K562 (cell line): ENCODE results near the gene ZDHHC24. TPM values are rescaled to one million over a fixed set of nuclear protein-coding genes. Genes with fewer than 3 reads are reported as not detected.
A peak's percentile ranks its signal among the peaks of the same experiment; 100 is the strongest.

Source experiments
- ADNP ChIP-seq: fragments of 200-800 bp; sonication (Bioruptor generic); IDR thresholded peaks from 2 replicates; pipeline ENCODE4 v1.6.1; 2016; ENCODE audit warnings: missing genetic modification characterization, missing compliant biosample characterization
- ETV5 ChIP-seq: sonication (generic); formaldehyde crosslinking; IDR thresholded peaks from 2 replicates; pipeline ENCODE4 v1.4.0; 2020; ENCODE audit warnings: low read depth, mild to moderate bottlenecking, missing genetic modification reagents
- FOXK2 ChIP-seq, 2 experiments: fragments of 450-650 bp; IDR thresholded peaks in 1 of 2; conservative IDR thresholded peaks in 1 of 2; 2 replicates each; pipeline ENCODE4 v1.6.1; 2016; ENCODE audit warnings: low read depth in 2 of 2, mild to moderate bottlenecking in 1 of 2
- GATAD2B ChIP-seq: fragments of 450-650 bp; IDR thresholded peaks from 2 replicates; pipeline ENCODE4 v1.6.1; 2017; ENCODE audit warnings: mild to moderate bottlenecking, borderline replicate concordance
- KDM4B ChIP-seq, 2 experiments: fragments of 450-650 bp in 1 of 2; sonication (generic) in 1 of 2; IDR thresholded peaks; 2 replicates each; pipeline ENCODE4 v1.6.1; 2016 to 2017; ENCODE audit warnings: borderline replicate concordance in 2 of 2, antibody characterized with exemption in 1 of 2, low read depth in 1 of 2, mild to moderate bottlenecking in 1 of 2
- LARP7 ChIP-seq: fragments of 450-650 bp; IDR thresholded peaks from 2 replicates; pipeline ENCODE4 v1.6.1; 2016
- MED1 ChIP-seq: sonication (generic); formaldehyde crosslinking; IDR thresholded peaks from 2 replicates; pipeline ENCODE4 v1.8.1; 2023; ENCODE audit warnings: missing genetic modification reagents, borderline replicate concordance
- NFIX ChIP-seq: fragments of 250-450 bp; sonication (Bioruptor Pico); IDR thresholded peaks from 2 replicates; pipeline ENCODE4 v1.4.0; 2020; ENCODE audit warnings: low read depth, mild to moderate bottlenecking, moderate library complexity
- NFRKB ChIP-seq: fragments of 450-650 bp; IDR thresholded peaks from 2 replicates; pipeline ENCODE4 v1.6.1; 2016; ENCODE audit warnings: low read depth
- PCBP1 ChIP-seq: fragments of 200-400 bp; formaldehyde crosslinking; IDR thresholded peaks from 2 replicates; pipeline ENCODE4 v1.6.1; 2018; ENCODE audit warnings: mild to moderate bottlenecking, low read depth, low read length; ENCODE audit not compliant: poor library complexity, severe bottlenecking
- PHB2 ChIP-seq: fragments of 450-650 bp; IDR thresholded peaks from 2 replicates; pipeline ENCODE4 v1.6.1; 2017; ENCODE audit warnings: low read depth
- RHOXF2B ChIP-seq: fragments of 250-450 bp; sonication (Bioruptor Pico); conservative IDR thresholded peaks from 2 replicates; pipeline ENCODE4 v1.5.1; 2021
- RUNX1 ChIP-seq: sonication (generic); IDR thresholded peaks from 2 replicates; pipeline ENCODE4 v1.6.1; 2016; ENCODE audit warnings: antibody characterized with exemption, low read depth
- SMARCA4 ChIP-seq: fragments of 450-650 bp; IDR thresholded peaks from 2 replicates; pipeline ENCODE4 v1.6.1; 2016
- SNRNP70 ChIP-seq: fragments of 200-400 bp; formaldehyde crosslinking; optimal IDR thresholded peaks from 2 replicates; pipeline ENCODE3; 2017; ENCODE audit warnings: low read depth, low read length
- SRSF7 ChIP-seq: fragments of 200-400 bp; formaldehyde crosslinking; optimal IDR thresholded peaks from 2 replicates; pipeline ENCODE3; 2017; ENCODE audit warnings: mild to moderate bottlenecking, low read depth, low read length
- TAF1 ChIP-seq: IDR thresholded peaks from 2 replicates; pipeline ENCODE4 v1.6.1; 2011; ENCODE audit warnings: mild to moderate bottlenecking, low read length, moderate library complexity; ENCODE audit not compliant: insufficient read depth, control insufficient read depth, severe bottlenecking; ENCODE audit errors: extremely low read depth
- U2AF2 ChIP-seq: fragments of 200-400 bp; formaldehyde crosslinking; optimal IDR thresholded peaks from 2 replicates; pipeline ENCODE3; 2017; ENCODE audit warnings: low read depth, mild to moderate bottlenecking, low read length
- ZBTB7A ChIP-seq: IDR thresholded peaks from 2 replicates; pipeline ENCODE4 v1.6.1; 2011; ENCODE audit warnings: low read depth, mild to moderate bottlenecking, low read length, moderate library complexity, borderline replicate concordance; ENCODE audit not compliant: control insufficient read depth
- ZC3H4 ChIP-seq: sonication (generic); formaldehyde crosslinking; IDR thresholded peaks from 2 replicates; pipeline ENCODE4 v1.9.0; 2021; ENCODE audit warnings: missing genetic modification reagents, borderline replicate concordance
- ZNF239 ChIP-seq: fragments of 250-450 bp; sonication (Bioruptor Pico); IDR thresholded peaks from 2 replicates; pipeline ENCODE4 v1.4.0; 2020; ENCODE audit warnings: mild to moderate bottlenecking
- polyA plus RNA-seq, 8 experiments: library from polyadenylated mRNA; depleted of rRNA in 4 of 8; stranded (reverse) in 5 of 8; unstranded in 3 of 8; fragments of >200 nt; fragmentation: Nextera tagmentation in 2 of 8; fragmentation: Illumina TruSeq in 1 of 8; extraction: Ambion mirVana in 2 of 8; extraction: Trizol in 1 of 8; gene quantifications; 2 replicates each; pipeline versions ENCODE4 v1.2.1 to v1.2.3, GENCODE V29; 2011 to 2014; ENCODE audit warnings: inconsistent platforms in 1 of 8, missing spikeins in 1 of 8
- total RNA-seq, 7 experiments: library from RNA; depleted of rRNA in 6 of 7; stranded (reverse); fragments of >200 nt in 6 of 7; fragmentation: Illumina TruSeq in 2 of 7; extraction: Trizol in 2 of 7; gene quantifications; 2 replicates each; pipeline versions ENCODE4 v1.2.1 to v1.2.3, GENCODE V29; 2011 to 2021; ENCODE audit warnings: low replicate concordance in 1 of 7
- TF ChIP-seq, protein P1 (sequence below): fragments of 450-650 bp; IDR thresholded peaks from 2 replicates; pipeline ENCODE4 v1.6.1; 2016; ENCODE audit warnings: borderline replicate concordance

The ZDHHC24 gene
- total and polyA plus RNA-seq, 9 of the 15 experiments (the other 6 are each of a cell fraction or from before 2014, with no cell fraction given), result 0.45 to 11.2 (median 2.7) TPM

DNA sequence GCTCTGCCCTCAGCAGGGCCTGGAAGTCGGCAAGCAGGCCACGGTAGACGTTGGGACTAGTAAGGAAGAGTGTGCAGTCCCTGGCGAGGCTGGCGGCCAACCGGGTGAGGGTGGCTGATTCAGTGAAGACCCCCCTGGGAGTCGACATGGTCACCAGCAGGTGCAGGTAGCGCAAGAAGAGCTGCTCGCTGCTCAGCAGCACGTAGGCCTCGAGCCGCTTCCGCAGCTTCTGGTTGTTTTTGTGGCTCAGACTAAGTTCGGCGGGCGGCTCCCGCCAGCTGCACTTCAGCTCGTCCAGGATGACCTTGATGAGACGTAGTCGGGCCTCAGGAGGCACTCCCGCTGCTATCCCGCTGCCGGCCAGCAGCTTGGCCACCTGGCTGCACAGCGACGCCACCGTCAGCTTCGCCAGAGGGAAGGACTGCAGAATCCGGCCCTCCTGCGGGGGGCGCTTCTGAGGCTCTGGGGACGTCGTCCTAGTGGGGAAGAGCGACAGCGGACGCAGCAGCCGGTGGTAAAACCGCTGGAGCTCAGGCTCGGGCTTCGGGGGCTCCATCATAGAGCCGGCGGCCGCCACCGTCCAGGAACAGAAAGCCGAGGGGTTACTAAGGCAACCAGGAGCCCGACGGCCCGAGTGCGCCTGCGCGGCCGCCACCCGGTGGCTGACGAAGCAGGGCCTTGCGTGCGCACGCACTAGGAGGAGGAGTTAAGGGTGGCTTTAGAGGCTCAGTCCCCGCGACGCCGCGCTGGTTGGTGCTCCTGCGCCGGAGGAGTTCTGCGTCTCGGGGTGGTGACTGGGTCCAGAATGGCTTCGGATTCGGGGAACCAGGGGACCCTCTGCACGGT is 46.8 kb upstream of the ZDHHC24 start, which contains the start of the genes CCDC87 and CCS (continued):
- no peak for TF ChIP-seq ZNF239 (CRISPR knock-in tag)
- TF ChIP-seq GATAD2B, result no peak
- TF ChIP-seq SMARCA4, result no peak
- TF ChIP-seq NFIX, result no peak
- TF ChIP-seq RHOXF2B, result no peak
- TF ChIP-seq NFRKB, result no peak
- TF ChIP-seq PHB2, result no peak
- TF ChIP-seq SNRNP70, result no peak
- TF ChIP-seq ZBTB7A, result no peak; the same call in 1 of the 2 replicates
- no peak for TF ChIP-seq PCBP1
- no peak for TF ChIP-seq MED1 (CRISPR knock-in tag)
- 0 out of 4 replicates have a peak, but pooled peaks of 1 of the 2 experiments have one; percentile 21 for TF ChIP-seq FOXK2 (conservative IDR thresholded peaks at IDR 0.05 in 1 of 2, IDR thresholded peaks at IDR 0.05 in 1 of 2; ENCODE audit: low read depth in 2 of 2)
- peak; percentile 75 for TF ChIP-seq TAF1
- TF ChIP-seq ETV5, result 0 out of 2 replicates have a peak, but pooled peaks have one; percentile 15
- 0 out of 2 replicates have a peak, but pooled peaks have one; percentile 50 for TF ChIP-seq LARP7
- TF ChIP-seq U2AF2, result no peak
- no peak for TF ChIP-seq KDM4B (IDR thresholded peaks at IDR 0.05; ENCODE audit: borderline replicate concordance in 2 of 2, low read depth in 1 of 2)
- TF ChIP-seq SRSF7, result no peak
- TF ChIP-seq, protein P1, sequence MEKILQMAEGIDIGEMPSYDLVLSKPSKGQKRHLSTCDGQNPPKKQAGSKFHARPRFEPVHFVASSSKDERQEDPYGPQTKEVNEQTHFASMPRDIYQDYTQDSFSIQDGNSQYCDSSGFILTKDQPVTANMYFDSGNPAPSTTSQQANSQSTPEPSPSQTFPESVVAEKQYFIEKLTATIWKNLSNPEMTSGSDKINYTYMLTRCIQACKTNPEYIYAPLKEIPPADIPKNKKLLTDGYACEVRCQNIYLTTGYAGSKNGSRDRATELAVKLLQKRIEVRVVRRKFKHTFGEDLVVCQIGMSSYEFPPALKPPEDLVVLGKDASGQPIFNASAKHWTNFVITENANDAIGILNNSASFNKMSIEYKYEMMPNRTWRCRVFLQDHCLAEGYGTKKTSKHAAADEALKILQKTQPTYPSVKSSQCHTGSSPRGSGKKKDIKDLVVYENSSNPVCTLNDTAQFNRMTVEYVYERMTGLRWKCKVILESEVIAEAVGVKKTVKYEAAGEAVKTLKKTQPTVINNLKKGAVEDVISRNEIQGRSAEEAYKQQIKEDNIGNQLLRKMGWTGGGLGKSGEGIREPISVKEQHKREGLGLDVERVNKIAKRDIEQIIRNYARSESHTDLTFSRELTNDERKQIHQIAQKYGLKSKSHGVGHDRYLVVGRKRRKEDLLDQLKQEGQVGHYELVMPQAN, result peak; percentile 43
- TF ChIP-seq RUNX1, result no peak
- TF ChIP-seq ZC3H4 (CRISPR knock-in tag), result no peak
- TF ChIP-seq ADNP (tag), result no peak
